Fibroblast of skin of scalp (primary cell): ENCODE results near the gene TRPC6.
"Not testable (repeated sequence)": the region's sequence is repeated elsewhere in the genome, so short reads cannot be mapped to it uniquely, and the experiment has no call there.

Experiments used
- DNase-seq: peaks from one replicate; pipeline ENCODE4 v3.0.0-alpha.2; 2013

The TRPC6 gene

DNA sequence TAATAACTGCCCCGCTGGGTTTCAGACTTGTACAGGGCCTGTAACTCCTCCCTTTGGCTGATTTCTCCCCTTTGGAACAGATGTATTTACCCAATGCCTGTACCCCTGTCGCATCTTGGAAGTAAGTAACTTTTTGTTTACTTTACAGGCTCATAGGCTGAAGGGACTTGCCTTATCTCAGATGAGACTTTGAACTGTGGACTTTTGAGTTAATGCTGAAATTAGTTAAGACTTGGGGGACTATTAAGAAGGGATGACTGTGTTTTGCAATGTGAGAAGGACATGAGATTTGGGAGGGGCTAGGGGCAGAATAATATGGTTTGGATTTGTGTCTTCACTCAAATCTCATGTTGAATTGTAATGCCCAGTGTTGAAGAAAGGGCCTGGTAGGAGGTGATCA is 62.0 kb downstream of the TRPC6 start:
- DNase-seq: no peak

DNA sequence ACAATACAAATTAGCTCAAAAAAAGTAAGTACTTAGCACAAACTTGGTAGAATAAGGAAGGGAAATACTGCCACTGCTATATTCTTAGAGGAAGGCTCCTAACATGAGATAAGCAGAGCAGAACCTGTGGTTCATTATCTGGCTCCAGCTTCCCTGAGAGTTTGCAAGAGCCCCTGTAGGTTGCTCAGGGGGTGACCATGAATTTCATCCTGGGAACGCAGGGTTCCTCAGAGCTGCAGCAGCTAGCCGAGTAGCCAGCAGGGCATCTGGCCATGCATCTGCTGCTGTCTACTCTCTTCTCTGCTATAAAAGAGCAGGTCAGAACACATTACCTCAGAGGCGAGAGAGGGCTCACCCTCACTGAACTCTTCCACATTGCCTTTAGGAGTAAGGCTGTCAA is 67.3 kb downstream of the TRPC6 start:
- no peak for DNase-seq

DNA sequence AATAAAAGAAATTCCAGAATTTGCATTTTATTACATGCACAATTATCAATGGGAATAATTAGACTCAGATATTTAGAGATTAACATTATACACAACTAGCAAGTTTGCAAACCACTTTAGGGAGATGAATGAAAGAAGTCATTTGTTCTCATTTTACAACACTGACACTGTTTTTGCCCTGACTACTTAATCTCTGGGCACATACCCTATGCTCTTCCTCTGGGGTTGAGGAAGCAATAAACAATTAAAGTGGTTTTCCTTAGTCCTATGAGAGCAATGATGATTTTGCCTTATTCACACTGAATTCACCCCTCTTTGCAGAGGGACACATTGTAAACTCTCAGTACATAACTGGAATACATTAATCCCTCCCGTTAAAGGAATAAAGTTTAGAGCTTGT is 72.7 kb downstream of the TRPC6 start:
- no peak for DNase-seq

DNA sequence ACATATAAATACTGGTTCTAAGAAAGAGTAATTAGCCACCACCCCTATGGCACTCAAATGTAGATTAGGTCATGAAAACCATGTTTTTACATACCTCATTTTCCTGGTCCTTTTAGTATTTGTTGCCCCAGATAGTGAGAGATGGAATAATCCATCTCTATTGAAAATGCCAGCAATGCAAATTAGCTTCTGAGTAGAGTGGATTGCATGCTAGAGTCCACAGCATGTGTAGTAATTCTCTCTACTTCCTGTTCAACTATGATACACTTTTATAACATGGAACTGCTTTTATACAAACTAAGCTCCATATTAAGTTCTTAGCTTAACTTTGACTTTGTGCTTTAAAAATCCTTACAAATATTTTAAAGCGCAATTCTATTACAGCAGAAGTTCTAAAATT is 73.2 kb downstream of the TRPC6 start:
- no peak for DNase-seq

DNA sequence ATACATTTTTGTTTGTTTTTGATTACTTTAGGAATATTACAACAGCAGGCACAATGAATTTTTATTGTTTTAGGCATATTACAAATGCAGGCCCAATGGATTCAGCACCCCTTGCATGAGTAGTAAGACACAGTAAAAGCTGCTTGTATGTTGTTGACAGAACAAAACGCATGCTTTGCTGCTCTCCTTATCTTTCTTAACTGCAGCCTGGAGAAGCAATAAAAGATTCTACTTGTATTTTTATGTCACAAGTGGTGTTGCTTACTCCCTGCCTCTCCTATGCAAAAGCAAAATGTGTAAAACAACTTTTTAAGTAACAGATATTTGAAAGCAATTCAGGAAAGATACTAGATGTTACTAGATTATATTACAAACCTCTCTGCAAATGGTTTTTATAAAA is 73.9 kb downstream of the TRPC6 start:
- no peak for DNase-seq

DNA sequence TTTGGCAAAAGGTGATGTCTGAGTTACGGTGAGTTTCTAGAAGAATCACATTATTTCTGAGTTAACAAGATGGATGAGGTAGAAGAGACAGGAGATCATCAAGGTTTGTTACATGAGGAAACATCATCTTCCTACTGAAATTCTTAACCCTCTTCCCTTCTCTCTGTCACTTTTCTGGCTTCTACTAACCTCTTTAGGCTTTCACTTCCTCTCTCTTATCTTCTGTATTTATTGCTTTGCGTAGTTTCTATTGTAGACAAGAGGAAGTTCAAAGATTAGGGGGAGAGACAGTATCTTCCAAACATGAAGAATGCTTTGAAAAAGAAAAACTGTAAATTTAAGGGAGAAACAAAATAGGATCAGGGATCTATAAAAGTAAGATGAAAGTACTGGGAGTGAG is 75.4 kb downstream of the TRPC6 start:
- no peak for DNase-seq

DNA sequence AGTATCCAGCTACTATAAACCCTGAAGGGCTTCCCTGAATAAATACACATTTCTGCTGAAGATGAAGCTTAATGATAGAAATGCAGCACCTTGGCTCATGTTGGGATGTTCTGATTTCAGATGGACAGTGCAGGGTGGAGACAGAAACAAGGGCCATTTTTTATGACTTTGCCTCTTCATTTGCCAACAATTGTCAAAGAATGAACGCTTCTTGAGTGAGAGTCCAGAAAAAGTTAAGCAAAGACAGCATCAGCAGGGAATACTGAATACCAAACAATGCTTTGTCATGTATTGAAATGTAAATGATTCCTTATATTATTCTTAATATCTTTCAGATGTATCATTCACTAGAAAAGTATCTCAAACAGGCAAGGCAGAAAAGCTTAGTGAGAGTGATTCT is 84.9 kb downstream of the TRPC6 start:
- DNase-seq: peak; percentile 23

DNA sequence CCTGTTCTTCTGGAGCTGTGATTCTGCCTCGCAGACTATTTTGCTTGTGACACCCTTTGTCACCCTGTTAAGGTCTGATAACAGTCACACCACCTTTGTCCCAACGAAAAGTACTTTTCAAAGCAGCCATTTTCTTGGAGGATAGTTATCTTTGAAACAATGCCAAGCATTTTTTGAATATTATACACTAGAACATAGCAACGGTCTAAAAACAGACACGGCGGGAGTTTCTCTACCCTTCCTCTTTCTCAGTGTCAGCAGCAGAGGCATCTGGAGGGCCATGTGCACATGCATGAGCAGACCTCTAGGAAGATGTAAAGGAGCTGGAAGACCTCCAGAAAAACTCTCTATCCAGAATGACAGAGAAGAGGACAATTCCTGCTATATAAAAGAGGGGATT is 86.5 kb downstream of the TRPC6 start:
- peak; percentile 42 for DNase-seq

DNA sequence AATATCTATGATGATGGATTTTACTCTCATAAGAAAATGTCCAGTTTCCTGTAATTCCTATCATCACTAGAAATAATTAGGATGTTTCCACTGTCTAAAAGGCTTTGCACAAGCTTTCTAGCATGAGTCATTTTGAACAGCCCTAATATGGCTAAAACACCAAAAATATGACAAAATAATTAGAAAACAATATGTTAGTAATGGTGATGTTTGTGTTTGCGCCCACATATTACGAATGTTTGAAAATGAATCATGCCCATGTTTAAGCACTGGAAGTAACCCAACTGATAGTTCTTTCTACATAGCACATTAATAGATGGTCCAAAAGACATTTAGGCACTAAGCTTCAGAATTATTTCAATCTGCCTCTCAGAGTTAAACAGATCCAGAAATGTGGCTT is 96.0 kb downstream of the TRPC6 start:
- DNase-seq: peak; percentile 84

DNA sequence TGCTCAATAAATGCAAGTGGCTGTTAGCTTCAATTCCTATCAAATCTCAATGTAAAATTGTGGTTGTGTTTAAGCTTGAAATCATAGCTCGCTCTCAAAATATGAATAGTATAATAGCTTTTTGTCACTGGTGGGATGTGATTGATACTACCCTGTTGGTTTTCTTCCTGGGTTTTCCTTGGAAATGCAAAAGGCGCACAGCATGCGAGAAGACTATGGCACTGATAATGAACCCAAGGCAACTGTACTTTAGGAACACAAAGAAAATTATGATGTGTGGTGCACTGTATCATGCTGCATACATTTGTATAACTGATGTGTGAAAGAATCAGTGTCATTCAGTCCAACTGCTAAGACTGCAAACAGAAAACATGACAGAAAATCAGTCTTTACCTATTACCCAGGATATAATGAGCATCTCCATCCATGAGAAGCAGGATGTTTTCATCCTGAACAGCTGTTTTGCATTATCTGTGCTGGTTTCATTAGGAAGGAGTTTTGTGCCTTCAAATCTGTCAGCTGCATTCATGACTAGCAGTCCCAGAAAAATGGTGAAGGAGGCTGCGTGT is 101.2 kb downstream of the TRPC6 start:
- no peak for DNase-seq

DNA sequence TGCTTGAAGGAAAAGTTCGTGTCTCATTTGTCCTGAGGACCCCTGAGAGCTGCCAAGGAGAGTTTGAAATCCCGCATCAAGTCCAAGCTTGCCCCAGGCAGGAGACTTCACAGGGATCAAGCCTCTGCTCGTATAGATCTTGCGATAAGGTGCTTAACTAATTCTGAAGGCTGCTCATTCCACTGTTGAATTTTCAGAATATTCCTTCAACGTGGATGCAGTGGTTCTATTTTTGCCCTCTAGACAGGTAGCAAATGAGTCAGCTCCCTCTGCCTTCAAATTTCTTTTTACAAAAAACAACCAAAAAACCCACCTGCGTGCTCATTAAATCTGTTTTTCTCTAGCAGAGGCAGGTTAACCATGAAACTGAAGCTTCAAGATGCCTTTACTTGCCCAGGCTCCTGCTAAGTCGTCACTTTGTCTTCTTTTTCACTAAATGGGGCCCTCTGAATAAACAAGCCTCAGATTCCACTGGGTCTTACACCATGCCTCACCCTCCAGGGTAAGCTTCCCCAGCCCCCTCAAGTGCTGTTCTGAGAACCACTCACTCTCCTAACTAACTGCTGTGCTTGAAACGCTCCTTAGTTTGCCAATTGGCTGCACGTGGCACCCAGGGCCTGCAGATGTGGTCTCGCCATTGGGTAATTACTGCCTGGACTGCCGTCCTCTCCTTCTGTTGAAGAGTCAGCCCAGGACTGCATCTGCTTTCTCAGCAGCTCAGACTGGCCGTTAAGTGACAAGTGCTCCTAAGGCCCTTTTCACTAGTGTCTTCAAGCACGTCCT is 105.0 kb downstream of the TRPC6 start:
- peak; percentile 30 for DNase-seq

DNA sequence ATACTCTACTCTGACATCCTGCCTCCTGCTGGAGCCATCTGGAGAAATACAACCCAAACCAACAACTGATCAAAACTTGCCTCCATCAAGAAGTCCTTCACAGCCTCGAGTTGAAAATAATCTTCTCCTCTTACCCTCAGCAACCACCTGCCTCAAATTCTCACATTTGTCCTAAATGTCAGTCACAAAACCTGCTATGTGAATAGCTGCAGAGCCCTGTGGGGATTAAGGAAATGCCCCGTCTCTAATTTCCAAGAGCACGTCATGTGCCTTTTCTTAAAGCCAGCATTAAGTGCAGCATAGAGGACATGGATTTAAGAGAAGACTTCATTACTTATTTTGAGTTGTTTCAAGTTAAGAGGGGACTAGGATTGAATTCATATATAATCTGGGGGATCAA is 105.9 kb downstream of the TRPC6 start:
- no peak for DNase-seq

DNA sequence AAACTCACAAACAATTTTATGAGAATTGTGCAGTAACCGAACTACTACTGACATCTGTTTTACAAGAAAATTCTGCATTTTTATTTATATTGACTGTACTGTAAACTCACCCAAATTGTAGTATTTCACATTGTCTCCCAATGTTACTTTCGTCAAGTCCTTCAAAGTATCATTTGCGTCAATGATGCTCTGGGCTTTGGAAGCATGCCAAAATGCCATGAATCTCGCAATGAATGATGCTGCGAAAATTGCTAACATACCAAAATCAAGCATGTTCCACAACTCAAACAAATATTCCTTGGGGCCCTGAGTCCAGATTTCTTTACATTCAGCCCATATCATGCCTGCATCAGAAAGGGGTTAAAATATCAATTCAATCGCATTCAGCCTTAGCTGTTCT is 107.6 kb downstream of the TRPC6 start:
- DNase-seq: no peak

DNA sequence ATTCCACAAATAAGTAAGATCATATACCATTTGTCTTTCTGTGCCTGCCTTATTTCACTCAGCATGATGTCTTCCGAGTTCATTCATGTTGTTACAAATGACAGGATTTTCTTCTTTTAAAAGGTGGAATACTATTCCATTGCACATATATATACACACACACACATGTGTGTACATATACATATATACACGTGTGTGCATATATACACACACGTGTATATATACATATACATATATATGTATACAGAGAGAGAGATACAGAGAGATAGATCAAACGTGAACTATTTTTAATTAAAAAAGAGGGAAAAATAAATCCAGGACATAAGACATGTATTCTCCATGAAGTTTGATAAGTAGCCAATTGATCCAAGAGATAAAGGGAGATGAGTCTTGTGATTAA is 108.1 kb downstream of the TRPC6 start:
- no peak for DNase-seq

DNA sequence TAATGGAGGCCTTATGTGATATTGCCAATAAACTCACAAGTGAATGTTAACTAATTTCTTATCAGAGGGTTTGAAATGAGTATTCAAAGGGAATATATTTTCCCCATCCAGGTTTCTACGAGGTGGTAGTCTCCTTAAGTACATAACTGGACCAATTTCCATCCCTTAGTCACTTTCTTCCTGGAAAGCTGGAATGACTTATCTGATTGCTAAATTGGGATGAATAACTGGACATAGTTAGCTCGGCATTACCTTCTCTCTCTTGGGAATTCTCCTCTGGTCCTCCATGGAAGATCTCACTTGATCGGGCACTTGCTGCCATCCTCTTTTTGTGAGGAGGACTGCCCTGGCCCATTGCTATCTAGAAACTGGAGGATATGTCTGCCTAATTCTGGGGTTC is 109.1 kb downstream of the TRPC6 start:
- DNase-seq: no peak

DNA sequence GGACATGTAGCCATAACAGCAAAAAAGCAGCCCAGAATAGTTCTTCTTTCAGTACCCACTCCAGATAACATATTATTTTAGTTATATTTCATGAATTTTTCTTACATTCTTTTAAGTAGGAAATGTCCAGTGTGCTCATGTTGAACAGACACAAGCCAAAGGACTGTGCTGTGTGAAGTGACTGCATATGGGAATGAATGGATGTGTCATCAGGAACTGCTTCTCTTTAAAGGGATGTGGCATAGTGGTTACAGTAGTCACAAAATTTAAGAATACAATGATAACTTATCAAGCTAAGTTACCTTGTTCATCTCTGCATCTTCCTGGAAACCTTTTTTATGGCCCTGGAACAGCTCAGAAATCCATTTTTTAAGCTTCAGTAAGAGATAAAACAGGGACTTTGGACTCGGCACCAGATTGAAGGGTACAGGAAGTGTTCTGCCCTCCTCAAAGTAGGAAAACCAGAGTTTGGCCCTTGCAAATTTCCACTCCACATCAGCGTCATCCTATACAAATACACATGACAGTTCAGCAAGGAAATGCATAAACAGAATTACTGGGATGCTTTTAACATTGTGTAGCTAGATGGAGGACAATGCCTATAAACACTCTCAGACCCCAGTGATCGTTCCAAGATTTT is 112.8 kb downstream of the TRPC6 start:
- peak; percentile 61 for DNase-seq

DNA sequence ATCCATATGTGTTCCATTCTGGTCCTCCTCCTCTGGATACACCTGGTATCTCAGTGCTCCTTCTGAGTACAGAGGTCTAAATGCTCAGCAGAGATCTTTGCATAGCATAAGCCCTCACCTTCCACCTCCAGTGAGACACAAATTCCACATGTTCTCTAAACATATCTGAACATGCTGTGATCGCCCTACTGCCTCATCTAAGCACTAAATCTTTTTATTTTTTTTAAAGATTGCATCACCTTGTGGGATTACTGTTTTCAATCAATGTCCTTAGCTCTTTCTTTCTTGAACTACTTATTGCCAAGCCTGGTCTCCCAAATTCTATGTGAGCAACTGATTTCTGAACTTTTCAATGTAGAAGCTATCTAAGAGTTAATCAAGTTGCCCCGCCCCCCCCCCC is 113.4 kb downstream of the TRPC6 start:
- peak; percentile 17 for DNase-seq

DNA sequence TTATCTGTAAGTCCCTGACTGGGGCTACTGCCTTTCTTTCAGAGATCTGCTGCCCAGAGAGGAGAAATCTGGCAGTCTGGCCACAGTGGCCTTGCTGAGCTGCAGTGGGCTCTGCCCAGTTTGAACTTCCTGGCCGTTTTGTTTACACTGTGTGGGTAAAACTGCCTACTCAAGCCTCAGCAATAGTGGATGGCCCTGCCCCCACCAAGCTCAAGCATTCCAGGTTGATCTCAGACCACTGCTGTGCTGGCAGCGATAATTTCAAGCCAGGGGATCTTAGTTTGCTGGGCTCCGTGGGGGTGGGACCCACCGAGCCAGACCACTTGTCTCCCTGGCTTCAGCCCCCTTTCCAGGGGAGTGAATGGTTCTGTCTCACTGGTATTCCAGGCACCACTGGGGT is 117.5 kb downstream of the TRPC6 start:
- peak; percentile 18 for DNase-seq

DNA sequence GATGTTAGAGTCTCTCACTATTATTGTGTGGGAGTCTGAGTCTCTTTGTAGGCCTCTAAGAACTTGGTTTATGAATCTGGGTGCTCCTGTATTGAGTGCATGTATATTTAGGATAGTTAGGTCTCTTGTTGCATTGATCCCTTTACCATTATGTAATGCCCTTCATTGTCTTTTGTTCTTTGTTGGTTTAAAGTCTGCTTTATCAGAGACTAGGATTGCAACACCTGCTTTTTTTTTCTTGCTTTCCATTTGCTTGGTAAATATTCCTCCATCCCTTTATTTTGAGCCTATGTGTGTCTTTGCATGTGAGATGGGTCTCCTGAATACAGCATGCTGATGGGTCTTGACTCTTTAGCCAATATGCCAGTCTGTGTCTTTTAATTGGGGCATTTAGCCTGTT is 119.4 kb downstream of the TRPC6 start:
- DNase-seq: not testable (repeated sequence)

DNA sequence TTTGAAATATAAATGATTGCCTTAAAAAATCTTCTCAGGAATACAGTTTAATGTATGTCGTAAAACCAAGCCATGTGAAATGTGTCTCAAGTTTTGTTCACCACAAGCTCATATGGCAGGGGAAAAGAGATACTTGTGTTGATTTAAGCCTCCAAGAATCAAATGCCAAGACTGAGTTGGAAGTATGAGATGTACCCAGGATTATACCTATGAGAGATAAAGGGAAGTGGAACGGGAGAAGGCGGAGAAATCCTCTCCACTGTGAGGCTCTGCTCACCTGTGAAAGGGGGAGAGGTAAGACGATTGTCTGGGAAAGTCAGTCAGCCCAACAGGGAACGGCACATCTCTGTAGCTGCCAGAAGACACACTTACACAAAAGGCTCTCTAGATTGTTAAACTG is 124.8 kb downstream of the TRPC6 start:
- no peak for DNase-seq

DNA sequence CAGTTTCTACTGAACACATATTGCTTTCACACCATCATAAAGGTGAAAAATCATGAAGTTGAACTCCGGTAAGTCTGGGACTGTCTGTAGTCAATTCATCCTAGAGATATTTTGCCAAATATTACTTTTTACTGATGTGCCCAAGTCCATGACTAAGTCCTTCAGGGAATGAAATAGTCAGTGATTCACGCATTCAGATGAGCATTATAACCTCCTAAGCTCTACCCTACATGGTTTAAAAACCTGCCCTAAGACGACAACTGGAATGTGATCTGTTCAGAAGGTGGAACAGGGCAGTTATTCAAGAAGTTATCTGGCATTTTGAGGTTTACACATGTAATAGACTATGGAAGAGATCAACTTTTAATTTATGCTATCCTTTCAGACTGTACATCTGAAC is 125.6 kb downstream of the TRPC6 start:
- DNase-seq: peak; percentile 40

DNA sequence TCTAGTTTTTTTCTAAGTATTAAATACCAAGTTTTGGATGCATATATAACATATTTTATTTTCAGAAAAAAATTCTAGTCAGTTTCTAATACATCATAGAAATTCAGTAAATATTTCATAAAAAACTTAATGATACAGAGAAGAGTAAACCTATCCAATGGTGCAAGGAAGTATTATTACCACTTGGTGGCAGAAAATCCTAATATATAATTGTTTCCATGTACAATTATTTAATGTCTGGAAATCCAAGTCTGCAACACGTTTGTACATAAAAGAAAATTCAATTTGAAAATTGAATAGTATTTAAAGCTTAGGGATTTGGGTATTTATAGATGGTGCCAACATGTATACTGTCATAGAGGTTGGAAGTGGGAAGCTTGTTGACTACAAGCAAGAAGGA is 127.0 kb downstream of the TRPC6 start:
- DNase-seq: peak; percentile 42

DNA sequence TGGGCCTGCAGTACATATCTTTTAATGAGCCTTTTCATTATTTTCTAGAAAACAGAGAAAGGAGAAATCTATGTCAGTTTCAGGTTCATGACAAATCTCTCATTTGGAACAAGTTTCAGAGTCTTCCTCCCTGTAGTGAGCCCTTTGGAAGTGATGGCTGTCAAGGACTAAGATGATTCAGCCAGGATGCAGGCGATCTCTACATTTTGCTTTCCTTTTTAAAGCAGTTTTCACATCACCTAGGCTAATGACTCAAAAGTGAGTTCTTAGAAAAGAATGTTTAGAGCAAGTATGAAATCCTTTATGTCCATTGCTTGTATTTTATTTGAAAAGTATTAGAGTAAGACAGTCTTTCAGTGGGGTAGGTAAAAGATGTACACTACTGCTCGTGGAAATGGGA is 130.1 kb downstream of the TRPC6 start:
- DNase-seq: peak; percentile 18

DNA sequence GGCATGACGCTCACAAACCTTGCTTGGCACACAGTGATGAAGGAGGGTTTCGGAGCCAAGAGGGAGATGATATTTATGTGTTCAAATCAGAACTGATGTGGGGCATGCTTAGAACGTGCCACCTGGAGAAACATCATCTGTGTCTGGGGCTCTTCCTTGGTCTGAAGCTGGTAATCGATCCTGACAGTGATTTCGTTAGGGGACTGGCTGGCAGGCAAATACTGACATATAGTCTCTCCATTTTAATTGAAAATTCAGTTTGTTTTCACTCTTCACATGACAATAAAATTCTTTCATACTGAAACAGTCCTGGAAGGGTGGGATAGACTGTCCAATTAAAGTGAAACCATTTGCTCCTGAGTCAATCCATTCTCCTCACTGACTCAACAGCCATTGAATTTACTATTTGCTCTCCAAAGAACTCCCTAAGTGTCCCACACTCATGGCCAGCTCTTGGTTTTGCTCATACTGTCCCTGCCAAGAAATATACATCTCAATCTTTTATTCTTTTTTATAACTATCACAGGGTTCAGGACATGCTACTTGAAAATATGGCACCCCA is 134.8 kb downstream of the TRPC6 start:
- no peak for DNase-seq
